NCI-H774 (cell line): Measurements from ENCODE around the gene VPS26A.

Source experiments
- DNase-seq: peaks from one replicate; lab custom pipeline; 2025; lab: John Stamatoyannopoulos, UW

Gene VPS26A

DNA sequence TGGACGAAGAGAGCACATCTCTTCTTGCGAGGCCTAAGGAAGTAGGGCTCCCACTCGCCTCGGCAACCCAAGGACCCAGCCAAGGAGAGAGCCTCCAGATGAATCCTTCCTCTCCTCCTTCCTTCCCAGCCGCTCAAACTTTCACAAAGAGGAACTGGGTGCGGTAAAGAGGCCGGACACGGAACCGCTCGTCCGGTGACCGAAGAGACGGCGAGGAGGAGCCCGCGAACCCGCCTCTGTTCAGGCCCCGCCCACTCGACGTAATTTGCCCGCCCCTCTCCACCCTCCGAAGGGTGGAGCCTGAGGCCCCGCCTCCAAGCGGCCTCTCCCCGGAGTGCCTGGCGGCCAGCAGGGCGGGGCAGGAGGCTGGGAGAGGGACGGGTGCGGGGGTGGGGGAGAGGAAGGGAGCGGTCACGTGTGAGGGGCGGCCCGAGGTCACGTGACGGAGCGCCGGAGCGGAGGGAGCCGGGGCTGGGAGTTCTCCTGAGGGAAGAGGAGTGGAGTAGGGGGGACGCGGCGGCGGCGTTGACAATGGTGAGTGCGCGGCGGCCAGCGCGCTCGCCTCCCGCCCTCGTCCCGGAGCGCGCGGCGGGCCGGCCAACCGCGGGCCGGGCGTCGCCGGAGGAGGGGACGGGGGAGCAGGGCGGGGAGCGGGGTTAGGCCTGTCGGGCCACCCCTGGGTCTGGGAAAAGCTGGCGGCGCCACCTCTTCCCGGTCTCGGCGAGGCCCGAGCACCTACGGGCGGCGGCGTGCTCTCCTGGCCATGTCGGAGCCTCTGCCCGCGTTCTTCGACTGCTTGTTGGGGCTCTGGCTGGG is at the start of gene VPS26A:
TSS of gene VPS26A (plus strand) at position 432 of the 816 bp plus-strand sequence. CDS start at position 532, 100 bp downstream.
- peak; percentile 97 for DNase-seq

DNA sequence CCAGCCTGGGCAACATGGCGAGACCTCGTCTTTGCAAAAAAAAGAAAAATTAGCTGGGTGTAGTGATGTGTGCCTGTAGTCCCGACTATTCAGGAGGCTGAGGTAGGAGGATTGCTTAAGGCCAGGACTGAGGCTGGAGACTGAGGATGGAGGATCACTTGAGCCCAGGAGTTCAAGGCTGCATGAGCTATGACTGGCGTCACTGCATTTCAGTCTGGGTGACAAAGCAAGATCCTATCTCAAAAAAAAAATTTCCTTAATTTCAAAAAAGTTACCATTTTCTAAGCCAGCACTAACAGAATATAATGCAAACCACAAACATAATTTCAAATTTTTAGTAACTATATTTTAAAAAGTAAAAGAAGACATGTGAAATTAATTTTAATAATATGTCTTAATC is 49.4 kb upstream of the VPS26A start:
- no peak for DNase-seq

DNA sequence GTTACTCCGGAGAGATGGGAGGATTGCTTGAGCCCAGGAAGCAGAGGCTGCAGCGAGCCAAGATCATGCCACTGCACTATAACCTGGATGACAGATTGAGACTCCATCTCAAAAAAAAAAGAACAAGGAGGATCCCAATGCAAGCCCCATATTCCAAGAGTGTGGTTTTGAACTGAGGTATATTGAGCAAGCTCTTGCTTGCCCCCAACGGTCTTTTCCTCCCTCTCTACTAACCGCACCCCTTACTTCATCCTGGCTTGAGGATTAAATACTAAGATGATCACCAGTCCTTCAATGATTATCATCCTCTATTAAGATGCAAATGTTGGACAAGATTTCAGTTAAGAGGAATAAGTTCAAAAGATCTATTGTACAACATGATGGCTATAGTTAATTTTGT is 48.5 kb upstream of the VPS26A start:
- no peak for DNase-seq

DNA sequence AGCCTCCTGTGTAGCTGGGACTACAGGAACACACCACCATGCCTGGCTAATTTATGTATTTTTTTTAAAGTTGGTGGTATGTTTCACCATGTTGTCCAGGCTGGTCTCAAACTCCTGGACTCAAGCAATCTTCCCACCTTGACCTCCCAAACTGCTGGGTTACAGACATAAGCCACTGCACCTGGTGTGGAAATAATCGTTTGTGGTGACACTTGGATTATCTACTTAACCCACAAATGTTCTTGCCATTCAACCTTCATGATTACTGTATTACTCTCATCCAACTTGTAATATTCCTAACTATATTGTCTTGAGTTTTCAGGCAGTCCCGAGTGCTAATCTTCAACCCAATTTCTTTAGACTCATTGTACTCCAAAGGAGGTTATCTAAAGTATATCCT is 45.7 kb upstream of the VPS26A start:
- no peak for DNase-seq

DNA sequence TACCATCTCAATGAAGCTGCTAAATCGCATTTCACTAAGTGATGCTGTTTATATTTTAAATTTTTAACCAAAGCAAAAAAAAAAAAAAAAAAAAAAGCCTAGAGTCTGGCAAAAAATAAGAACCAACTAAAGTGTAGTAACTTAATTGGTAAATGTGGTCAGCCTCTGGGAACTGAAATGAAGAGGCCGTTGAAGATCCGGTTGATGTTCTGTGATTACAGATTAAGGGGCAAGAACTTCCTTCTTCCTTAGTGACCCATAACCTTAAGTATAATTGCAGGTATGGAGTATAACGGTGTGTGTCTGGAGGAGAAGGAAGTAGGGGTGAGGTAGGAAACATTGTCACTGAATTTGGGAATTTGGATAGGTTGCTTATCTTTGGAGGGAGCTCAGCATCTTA is 43.8 kb upstream of the VPS26A start:
- DNase-seq: no peak

DNA sequence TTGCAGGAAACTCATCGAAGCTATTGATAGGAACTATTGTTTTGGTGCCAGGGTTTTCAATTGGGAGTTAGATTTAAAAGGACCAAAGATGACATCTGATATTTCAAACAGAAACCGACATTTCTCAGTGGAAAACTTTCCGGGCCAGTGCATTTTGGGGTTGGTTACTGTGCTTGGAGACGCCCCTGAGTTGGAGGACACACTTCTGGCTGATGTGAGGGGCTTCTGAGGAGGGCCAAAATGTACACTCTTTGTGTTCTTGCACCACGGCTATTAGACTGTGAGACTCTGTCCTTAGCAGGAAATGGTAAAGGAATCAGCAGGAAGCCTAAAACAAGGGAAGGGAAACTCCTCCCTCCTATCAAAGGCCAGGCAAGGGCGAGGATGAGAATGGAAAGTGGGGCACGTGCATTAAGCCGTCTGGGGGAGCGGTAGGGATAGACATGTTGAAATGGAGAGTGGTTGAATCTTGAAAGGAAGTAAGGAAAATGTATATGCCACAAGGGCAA is 37.9 kb upstream of the VPS26A start:
- no peak for DNase-seq

DNA sequence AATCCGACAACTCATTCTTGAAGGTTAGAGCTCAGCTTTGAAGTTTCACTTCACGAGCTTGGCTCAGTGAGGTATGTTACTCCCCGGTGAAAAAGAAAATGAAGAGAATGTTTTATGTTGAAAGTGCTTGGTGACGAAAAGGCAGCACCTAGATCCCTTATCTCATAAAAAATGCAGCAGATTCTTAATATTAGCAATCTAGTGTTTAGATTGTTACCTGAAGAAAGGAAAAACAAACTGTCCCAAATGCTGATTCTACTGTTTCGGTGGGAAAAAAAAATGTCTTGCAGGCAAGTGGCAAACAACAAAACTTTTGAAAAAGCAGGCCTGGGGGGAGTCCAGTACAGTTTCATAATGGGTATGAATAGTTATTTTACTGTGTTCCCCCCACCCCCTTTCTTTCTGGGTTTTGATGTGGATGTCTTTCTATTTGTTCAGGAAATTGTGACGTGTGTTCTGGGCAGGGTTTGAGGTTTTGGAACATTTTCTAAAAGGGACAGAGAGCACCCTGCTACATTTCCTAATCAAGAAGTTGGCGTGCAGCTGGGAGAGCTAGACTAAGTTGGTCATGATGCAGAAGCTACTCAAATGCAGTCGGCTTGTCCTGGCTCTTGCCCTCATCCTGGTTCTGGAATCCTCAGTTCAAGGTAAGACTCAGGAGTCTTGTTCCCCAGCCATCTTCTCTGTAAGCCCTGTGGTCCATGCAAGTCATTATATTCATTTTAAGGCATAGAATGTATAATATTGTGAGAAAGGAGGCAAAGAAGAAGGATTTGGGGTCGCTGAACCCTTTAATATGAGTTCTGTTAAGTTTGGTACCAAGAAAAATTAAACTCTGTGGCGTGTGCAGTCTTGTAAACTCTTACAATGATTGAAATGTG is 36.1 kb upstream of the VPS26A start, which contains the start of gene SRGN:
TSS of gene SRGN (plus strand) at position 514 of the 881 bp plus-strand sequence. CDS start at position 569, 55 bp downstream.
- no peak for DNase-seq

DNA sequence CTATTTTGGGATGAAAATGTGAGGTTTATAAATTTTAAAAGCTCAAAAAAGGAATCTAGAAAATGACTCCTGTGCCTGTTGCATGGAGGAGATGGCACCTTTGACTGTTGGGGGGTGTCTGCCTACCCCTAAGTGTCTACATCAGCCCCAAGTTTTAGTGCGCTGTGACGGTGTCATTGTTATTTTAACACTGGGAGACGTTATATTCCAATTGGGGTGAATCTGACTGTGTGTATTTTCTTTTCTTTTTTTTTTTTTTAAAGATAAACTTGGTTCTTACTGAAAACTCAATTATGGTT is 35.6 kb upstream of the VPS26A start:
- DNase-seq: no peak

DNA sequence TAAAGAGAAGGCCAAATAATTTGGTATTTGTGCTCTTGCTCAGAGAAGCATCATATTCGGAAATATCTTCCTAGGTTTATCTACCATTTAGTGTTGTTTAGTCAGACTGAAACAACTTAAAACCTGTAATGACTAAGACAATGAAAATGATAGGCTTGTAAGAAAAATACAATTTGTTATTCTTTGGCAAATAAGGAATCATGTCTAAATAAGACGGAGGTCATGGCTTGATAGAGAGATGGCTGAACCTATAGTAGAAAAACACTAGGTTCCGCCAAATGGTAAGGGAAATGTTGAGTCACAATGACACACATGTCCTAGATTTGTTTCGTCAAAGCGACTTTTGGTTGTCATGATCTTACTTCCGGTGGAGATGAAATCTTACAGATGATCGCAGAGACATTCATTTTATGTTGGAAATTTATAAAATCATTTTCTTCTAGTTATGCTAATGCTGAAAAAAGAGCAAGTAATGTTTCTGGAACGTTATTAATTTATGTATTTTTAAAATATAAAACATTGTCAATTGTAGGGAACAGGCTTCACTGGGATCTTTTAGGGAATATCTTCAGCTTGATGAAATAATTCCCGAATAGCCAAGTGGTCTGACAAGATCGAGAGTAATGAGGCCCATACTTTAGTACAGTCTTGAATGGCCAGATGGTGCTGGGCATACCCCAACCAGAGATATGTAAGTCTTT is 35.0 kb upstream of the VPS26A start:
- DNase-seq: no peak

DNA sequence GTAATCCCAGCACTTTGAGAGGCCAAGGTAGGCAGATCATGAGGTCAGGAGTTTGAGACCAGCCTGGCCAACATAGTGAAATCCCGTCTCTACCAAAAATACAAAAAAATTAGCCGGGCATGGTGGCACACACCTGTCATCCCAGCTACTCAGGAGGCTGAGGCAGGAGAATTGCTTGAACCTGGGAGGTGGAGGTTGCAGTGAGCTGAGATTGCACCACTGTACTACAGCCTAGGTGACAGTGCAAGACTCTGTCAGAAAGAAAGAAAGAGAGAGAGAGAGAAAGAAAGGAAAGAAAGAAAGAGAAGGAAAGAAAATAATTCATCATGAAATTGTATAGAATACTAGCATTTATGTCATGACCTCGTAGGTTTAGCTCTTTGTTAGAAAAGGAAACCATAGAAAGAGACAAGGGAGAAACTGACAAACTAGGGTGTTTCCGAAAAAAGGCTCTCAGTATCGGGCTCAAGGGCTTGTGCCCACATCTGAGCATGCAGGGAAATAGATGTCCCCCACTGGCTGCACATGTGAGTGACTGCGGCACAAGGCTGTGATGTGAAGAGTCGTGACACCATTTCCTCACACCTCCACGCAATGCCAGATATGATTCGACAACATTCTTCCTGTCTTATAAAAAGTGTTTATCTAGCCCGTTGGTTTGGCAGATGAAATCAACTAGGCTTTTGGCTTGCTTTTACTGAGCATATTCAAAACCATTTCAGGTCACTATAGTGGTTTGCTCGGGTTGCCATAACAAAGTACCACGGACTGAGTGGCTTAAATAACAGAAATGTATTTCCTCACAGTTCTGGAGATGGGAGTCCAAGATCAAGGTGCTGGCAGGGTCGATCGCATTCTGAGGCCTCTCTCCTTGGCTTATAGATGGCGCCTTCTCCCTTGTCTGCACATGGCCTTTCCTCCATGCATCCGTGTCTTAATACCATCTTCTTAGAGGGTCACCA is 34.1 kb upstream of the VPS26A start:
- DNase-seq: no peak

DNA sequence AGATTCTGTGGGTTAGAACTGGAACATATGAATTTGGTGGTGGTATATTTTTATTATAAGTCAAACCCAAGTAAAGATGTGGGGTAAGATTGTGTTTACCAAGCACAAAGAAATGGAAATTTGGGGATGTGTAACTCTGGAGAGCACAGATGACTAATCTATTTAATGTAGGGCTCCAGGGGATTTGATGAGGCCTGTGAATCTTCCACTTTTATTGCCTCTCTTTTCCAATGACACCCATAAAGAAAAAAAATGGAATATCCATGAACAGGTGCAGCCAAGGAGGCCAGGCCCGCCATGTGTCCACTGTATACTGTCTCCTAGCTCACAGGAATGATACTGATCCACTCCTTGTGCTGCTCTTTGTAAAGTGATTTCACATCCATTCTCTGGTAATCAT is 33.3 kb upstream of the VPS26A start:
- no peak for DNase-seq

DNA sequence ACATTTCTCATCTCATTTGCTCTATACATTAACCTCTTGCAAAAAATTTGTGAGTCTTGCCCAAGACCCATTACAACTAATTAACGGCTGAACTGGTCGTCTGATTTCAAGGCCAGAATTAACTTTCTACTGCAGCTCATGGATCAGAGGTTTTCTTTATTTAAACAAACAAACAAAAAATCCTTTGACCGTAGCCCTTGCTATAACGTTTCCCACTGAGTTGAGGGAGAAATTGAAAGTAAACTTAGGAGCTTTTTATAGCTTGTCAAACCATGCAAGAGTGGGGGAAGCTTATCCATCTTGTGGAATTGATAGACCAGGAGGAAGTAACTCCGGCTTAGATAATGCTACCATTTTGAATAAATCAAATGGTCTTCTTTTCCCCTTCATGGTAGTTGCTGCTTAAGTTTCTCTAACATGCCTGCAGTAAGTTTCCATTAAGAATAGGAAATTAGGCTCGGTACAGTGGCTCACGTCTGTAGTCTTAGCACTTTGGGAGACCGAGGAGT is 32.8 kb upstream of the VPS26A start:
- no peak for DNase-seq

DNA sequence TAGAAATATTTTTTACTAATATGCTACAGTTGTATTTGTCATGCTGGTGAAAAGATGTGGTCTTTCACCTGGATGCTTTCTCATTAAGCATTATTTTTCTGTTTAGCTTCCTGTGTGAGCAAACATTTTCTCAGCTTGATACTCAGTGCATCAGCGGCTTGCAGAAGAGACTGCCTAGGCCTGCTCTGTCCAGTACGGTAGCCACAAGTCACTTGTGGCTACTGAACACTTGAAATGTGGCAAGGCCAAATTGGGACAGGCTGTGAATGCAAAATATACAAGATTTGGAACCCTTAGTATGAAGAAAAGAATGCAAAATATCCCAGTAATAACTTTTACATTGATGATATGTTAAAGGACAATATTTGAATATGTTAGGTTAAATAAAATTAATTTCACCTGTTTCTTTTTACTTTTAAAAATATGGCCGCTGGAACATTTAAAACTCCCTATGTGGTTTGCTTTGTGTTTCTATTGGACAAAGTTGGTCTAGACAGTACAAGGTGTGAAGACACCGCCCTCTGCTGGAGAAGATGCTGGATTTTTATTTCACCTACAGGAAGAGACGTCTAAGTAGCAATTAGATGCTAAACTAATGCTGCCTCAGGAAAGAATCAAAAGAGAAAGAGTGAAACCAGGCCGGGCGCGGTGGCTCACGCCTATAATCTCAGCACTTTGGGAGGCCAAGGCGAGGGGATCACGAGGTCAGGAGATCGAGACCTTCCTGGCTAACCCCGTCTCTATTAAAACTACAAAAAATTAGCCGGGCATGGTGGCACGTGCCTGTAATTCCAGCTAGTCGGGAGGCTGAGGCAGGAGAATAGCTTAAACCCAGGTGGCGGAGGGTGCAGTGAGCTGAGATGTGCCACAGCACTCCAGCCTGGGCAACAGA is 30.8 kb upstream of the VPS26A start:
- DNase-seq: peak; percentile 24

DNA sequence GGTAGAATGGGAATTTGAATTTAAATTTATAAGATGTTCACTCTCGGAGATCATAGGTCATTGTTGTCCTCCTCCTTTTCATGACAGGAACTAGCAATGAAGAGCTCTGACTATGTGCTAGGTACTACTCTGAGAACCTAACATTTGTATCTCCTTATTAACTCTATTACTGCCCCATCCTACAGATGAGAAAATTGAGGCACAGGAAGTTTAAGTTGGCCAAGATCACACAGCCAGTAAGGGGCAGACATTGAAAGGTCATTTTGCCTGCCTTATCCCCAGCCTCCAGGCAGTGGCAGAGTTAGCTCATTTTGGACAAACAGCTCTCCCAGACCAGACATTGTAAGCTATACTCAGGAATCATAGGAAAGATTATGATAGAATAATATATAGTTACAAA is 30.0 kb upstream of the VPS26A start:
- DNase-seq: no peak

DNA sequence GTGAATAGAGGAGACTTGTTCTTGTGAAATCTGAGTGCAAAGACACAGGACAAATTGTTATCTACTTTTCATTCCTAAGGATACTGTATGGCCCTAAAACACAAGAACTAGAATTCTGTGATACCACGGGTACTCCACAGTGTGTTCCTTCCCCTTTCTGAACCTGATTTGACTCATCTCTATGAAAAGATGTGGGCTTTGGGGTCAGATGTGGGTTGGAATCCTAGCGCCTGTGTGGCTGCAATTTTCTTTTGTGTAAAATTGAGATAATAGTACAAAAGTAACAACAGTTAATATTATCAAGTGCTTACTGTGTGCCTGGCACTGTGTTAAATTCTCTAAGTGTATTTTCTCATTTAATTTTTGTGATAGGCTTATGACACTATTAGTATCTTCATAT is 27.9 kb upstream of the VPS26A start:
- DNase-seq: no peak

DNA sequence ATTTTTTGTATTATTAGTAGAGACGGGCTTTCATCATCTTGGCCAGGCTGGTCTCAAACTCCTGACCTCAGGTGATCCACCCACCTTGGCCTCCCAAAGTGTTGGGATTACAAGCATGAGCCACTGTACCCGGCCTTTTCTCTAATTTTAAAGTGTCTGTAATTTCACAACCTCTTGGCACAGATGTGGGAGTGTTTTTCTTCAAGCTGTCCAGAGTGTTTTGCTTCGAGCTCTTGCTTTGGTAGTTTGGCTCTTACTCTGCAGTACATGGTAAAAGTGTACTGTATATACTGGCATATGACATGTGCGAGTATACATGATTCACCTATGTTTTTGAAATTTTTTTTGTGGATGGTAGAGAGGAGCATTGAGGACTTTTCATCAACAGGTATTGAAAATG is 26.2 kb upstream of the VPS26A start:
- no peak for DNase-seq

DNA sequence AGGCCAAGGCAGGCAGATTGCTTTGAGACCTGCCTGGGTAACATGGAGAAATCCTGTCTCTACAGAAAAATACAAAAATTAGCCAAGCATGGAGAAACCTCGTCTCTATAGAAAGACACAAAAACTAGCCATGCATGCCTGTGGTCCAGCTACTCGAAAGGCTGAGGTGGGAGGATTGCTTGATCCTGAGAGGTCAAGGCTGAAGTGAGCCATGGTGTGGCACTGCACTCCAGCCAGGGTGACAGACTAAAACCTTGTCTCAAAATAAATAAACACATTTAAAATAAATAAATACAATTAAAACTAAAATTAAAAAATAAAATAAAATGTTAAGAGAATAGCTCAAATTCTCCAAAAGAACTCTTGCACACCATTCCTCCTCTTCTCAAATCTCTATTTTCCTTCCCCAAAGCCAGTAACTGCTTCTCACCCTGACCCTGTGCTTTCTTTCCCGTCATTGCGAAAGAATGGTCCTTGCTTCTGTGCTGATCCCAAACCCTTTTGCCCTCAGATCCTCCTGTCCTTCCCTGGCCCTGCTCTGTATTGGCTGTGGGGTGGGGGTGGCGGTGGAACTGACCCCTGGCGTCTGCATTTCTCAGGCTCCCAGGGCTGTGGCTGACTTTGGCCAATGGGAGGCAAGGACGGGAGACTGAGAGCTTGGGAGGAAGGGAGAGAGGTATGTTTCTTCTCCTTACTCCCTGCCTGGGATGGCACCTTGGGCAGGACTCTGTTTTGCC is 23.7 kb upstream of the VPS26A start:
- DNase-seq: no peak

DNA sequence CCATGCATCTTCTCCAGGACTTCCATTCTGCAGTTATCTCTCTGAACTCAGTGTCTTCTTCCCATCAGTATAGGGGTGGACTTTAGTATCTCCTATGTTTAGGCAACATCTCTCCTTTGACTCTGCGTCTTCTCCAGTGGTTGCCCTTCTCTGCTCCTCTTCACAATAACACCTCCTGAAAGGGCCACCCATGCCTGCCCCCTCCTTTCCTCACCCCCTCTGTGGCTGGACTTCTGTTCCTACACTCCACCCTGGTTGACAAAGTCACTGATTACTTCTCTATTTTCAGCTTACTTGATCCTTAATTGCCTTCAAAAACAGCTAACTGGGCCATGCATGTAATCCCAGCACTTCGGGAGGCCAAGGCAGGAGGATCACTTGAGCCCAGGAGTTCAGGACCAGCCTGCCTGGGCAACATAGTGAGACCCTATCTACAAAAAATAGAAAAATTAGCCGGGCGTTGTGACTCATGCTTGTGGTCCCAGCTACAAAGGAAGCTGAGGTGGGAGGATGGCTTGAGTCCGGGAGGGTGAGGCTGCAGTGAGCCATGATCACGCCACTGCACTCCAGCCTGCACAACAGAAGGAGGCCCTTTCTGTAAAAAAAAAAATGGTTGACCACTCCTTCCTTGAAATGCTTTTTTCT is 22.4 kb upstream of the VPS26A start:
- DNase-seq: no peak

DNA sequence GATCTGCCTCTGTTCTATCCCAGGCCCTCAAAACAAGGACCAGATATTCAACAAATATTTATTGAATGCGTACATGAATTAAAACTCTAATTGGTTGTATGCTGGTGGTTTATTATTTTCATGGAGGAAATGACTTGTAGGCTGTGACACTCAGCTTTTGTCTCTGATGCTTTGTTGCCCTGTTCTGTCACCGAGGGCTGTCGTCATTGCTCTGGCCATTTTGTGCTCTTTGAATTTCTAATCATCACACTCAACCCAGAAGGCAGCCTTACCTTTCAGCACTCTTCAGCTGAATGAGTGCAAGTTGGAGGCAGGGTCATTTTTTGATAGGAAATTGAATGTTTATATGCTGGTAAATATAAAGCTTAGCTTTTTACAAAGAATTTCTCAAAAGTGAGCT is 21.5 kb upstream of the VPS26A start:
- no peak for DNase-seq
